Fibroblast of lung (primary cell): ENCODE results near the gene NECTIN1. TPM values are rescaled to one million over a fixed set of nuclear protein-coding genes. Genes with fewer than 3 reads are reported as not detected.

Experiments
- DNase-seq, 2 donors: peaks; one replicate each; pipeline versions ENCODE4 v3.0.0 to v3.0.0-alpha.2; 2010; ENCODE audit warnings: low read depth in 2 of 2
- H2AFZ ChIP-seq: 2 replicates; pipeline ENCODE4 v1.5.1; 2012; ENCODE audit warnings: low read length, control low read depth, inconsistent platforms
- H3K27ac ChIP-seq: 2 replicates; pipeline ENCODE4 v1.5.1; 2011; ENCODE audit warnings: low read length, control low read depth; ENCODE audit not compliant: insufficient read depth
- H3K27me3 ChIP-seq: 2 replicates; pipeline ENCODE4 v1.5.1; 2011; ENCODE audit warnings: mild to moderate bottlenecking, low read length; ENCODE audit not compliant: control insufficient read depth, insufficient read depth
- H3K36me3 ChIP-seq: 2 replicates; pipeline ENCODE4 v1.5.1; 2011; ENCODE audit warnings: low read length; ENCODE audit not compliant: control insufficient read depth, insufficient read depth
- H3K4me1 ChIP-seq: 2 replicates; pipeline ENCODE4 v1.5.1; 2011; ENCODE audit warnings: low read length; ENCODE audit not compliant: control insufficient read depth, insufficient read depth; ENCODE audit errors: extremely low read depth
- H3K4me2 ChIP-seq: 2 replicates; pipeline ENCODE4 v1.5.1; 2011; ENCODE audit warnings: low read length, control low read depth; ENCODE audit not compliant: insufficient read depth; ENCODE audit errors: extremely low read depth
- H3K4me3 ChIP-seq, 4 experiments: fragments of 200-600 bp in 1 of 4; sonication (generic) in 1 of 4; replicated peaks in 1 of 4; 2 replicates each; pipeline ENCODE4 v1.5.1; 2011 to 2016; ENCODE audit warnings: low read length in 4 of 4, low read depth in 3 of 4, mild to moderate bottlenecking in 3 of 4, control low read depth in 2 of 4, inconsistent platforms in 1 of 4, mixed read lengths in 1 of 4; ENCODE audit not compliant: insufficient read depth in 1 of 4; ENCODE audit errors: control extremely low read depth in 1 of 4
- H3K79me2 ChIP-seq: 2 replicates; pipeline ENCODE4 v1.5.1; 2012; ENCODE audit warnings: mild to moderate bottlenecking, low read length, inconsistent platforms; ENCODE audit not compliant: control insufficient read depth, insufficient read depth
- H3K9ac ChIP-seq: 2 replicates; pipeline ENCODE4 v1.5.1; 2011; ENCODE audit warnings: mild to moderate bottlenecking, low read length, control low read depth; ENCODE audit not compliant: insufficient read depth
- H3K9me3 ChIP-seq: 2 replicates; pipeline ENCODE4 v1.5.1; 2012; ENCODE audit warnings: low read depth, low read length; ENCODE audit not compliant: control insufficient read depth, insufficient read depth
- H4K20me1 ChIP-seq: 2 replicates; pipeline ENCODE4 v1.5.1; 2011; ENCODE audit warnings: low read length; ENCODE audit not compliant: control insufficient read depth, insufficient read depth; ENCODE audit errors: extremely low read depth
- EZH2 ChIP-seq: IDR thresholded peaks from 2 replicates; pipeline ENCODE4 v1.5.1; 2012; ENCODE audit warnings: low read length, control low read depth, mild to moderate bottlenecking; ENCODE audit errors: missing control alignments
- polyA plus RNA-seq, 2 donors: library from polyadenylated mRNA; depleted of rRNA in 1 of 2; stranded (reverse) in 1 of 2; unstranded in 1 of 2; fragments of >200 nt; gene quantifications; 2 replicates each; pipeline ENCODE4 v1.2.1, GENCODE V29; 2011 to 2012; ENCODE audit warnings: missing spikeins in 1 of 2
- total RNA-seq: library from RNA; depleted of rRNA; stranded (reverse); fragments of >200 nt; gene quantifications from 2 replicates; pipeline ENCODE4 v1.2.1, GENCODE V29; 2014
- TF ChIP-seq, protein P1 (sequence below), 2 donors: IDR thresholded peaks in 1 of 2; conservative IDR thresholded peaks in 1 of 2; 1 replicate in 1 of 2; 2 replicates in 1 of 2; pipeline ENCODE4 v1.5.1; 2011 to 2012; ENCODE audit warnings: low read length in 2 of 2, control low read depth in 1 of 2, inconsistent platforms in 1 of 2, low read depth in 1 of 2, mild to moderate bottlenecking in 1 of 2

The NECTIN1 gene
- total and polyA plus RNA-seq, 2 donors (not counting 1 experiment from before 2014, with no cell fraction given): 2.0 to 2.8 TPM

DNA sequence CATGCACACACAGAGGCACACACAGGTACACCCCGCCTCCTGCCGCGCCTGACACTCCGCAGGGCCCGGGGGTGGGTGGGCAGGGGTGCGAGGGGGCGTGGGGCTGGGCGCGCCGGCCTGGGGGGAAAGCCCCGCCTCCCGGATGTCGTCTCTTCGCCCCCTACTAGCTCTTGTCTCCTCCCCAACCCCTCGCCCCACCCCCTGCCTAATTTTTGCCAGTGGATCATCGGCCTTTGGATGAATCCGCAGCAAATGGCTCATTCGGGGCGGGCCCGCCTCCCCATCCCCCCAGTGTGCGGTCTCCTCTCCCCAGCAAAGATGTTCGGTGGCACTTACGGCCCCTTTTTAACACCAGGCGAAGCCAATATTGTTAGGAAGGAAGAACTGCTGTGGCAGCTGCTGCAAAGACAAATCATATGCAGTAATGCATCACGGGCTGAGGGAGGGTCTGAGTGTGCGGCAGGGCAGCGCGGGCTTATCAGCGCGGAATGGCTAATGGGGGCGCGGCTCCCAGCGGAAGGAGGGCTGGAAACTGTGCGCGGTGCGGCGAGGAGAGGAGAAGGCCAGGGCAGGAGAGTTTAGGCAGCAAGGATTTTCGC is 13.4 kb upstream of the NECTIN1 start:
- TF ChIP-seq, protein P1, sequence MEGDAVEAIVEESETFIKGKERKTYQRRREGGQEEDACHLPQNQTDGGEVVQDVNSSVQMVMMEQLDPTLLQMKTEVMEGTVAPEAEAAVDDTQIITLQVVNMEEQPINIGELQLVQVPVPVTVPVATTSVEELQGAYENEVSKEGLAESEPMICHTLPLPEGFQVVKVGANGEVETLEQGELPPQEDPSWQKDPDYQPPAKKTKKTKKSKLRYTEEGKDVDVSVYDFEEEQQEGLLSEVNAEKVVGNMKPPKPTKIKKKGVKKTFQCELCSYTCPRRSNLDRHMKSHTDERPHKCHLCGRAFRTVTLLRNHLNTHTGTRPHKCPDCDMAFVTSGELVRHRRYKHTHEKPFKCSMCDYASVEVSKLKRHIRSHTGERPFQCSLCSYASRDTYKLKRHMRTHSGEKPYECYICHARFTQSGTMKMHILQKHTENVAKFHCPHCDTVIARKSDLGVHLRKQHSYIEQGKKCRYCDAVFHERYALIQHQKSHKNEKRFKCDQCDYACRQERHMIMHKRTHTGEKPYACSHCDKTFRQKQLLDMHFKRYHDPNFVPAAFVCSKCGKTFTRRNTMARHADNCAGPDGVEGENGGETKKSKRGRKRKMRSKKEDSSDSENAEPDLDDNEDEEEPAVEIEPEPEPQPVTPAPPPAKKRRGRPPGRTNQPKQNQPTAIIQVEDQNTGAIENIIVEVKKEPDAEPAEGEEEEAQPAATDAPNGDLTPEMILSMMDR (conservative IDR thresholded peaks at IDR 0.05 in 1 of 2, IDR thresholded peaks at IDR 0.05 in 1 of 2; ENCODE audit: low read depth in 1 of 2, low read length in 2 of 2): no peak
- no peak for TF ChIP-seq EZH2
- H3K36me3 ChIP-seq: no peaks in the 10 kb centered on the region
- peaks cover 34% of the 10 kb centered on the region for H3K27me3 ChIP-seq
- peak overlapping the region; percentile 51 for H3K4me2 ChIP-seq
- DNase-seq: peak in 1 of 2 donors; percentile 42
- H3K9me3 ChIP-seq: no peaks in the 10 kb centered on the region
- no peaks in the 10 kb centered on the region for H4K20me1 ChIP-seq
- H3K27ac ChIP-seq: no peak overlapping the region
- no peaks in the 10 kb centered on the region for H3K4me1 ChIP-seq
- H2AFZ ChIP-seq: no peak overlapping the region
- H3K79me2 ChIP-seq: no peaks in the 10 kb centered on the region
- H3K9ac ChIP-seq: no peak overlapping the region
- peak overlapping the region in 1 of 4 experiments; percentile 4 for H3K4me3 ChIP-seq

DNA sequence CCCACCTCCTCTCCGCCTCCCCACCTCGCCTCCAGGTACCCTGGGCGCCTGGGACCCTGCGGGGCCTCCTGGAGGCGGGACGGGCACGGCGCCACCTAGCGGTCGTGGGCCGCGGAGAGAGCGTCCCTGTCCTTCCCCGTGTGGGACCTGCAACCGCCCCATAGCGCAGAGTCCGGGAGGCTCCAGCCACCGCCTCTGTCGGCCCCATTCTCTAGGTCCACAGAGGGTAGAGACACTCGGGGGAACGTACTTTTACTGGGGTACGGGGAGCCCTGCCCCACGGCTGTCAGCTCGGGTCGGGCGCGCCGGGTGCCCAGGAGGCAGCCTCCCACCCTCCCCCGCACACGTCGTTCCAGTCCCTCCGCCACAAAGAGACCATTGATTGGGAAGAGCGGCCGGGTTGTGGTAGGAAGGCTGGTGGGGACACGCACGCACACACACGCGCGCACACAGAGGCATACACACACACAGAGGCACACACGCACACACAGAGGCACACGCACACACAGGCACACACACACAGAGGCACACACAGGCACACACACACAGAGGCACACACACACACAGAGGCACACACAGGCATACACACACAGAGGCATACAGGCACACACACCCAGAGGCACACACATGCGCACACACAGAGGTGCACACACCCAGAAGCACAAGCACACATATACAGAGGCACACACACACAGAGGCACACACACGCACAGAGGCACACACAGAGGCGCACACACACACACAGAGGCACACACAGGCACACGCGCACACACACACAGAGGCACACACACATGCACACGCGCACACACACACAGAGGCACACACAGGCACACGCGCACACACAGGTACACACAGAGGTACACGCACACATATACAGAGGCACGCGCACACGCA is 12.6 kb upstream of the NECTIN1 start:
- no peaks in the 10 kb centered on the region for H4K20me1 ChIP-seq
- no peak overlapping the region for H3K9ac ChIP-seq
- TF ChIP-seq, protein P1 (conservative IDR thresholded peaks at IDR 0.05 in 1 of 2, IDR thresholded peaks at IDR 0.05 in 1 of 2; ENCODE audit: low read depth in 1 of 2, low read length in 2 of 2): peak; percentile 34 to 60
- peak; percentile 22 for TF ChIP-seq EZH2
- no peak overlapping the region for H3K27ac ChIP-seq
- H3K36me3 ChIP-seq: no peaks in the 10 kb centered on the region
- no peaks in the 10 kb centered on the region for H3K4me1 ChIP-seq
- no peak overlapping the region for H3K4me3 ChIP-seq
- no peaks in the 10 kb centered on the region for H3K79me2 ChIP-seq
- H2AFZ ChIP-seq: no peak overlapping the region
- H3K27me3 ChIP-seq: peaks cover 34% of the 10 kb centered on the region
- no peaks in the 10 kb centered on the region for H3K9me3 ChIP-seq
- DNase-seq: no peak
- H3K4me2 ChIP-seq: no peak overlapping the region

DNA sequence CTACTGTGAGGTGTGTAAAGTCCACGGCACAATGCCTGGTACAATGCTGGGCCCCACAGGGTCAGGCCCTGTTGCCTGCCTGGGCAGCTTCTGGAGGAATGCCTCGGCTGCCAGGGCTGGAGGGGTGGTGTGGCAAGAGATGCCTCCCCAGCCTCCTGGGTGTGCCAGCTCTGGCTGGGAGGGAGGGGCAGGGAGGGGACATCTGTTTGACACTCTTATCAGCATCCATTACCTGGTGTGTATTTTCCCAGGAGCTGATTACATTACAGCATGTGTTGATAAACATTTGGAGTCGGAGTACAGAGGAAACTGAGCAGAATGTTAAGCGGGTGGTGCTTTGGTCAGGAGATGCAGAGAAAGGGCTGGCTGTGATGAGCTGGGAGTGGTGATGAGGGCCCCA is 11.0 kb upstream of the NECTIN1 start:
- no peak overlapping the region for H2AFZ ChIP-seq
- TF ChIP-seq EZH2: no peak
- TF ChIP-seq, protein P1 (conservative IDR thresholded peaks at IDR 0.05 in 1 of 2, IDR thresholded peaks at IDR 0.05 in 1 of 2; ENCODE audit: low read depth in 1 of 2, low read length in 2 of 2): no peak

More for the DNA sequence above, 11.0 kb upstream of the NECTIN1 start:
- Histone ChIP-seq H3K27me3 (peaks cover 28% of the 10 kb centered on the region), H4K20me1 (no peaks in the 10 kb centered on the region), H3K79me2 (no peaks in the 10 kb centered on the region), H3K4me1 (no peaks in the 10 kb centered on the region), H3K9me3 (no peaks in the 10 kb centered on the region), H3K9ac (no peak overlapping the region), H3K36me3 (no peaks in the 10 kb centered on the region), H3K27ac (no peak overlapping the region), H3K4me3 (no peak overlapping the region), H3K4me2 (no peak overlapping the region)
- no peak for DNase-seq
